ENCODE results near the gene ACSS1. TPM values are rescaled to one million over a fixed set of nuclear protein-coding genes. Genes with fewer than 3 reads are reported as not detected.
A peak's percentile ranks its signal among the peaks of the same experiment; 100 is the strongest.

ACSS1 gene
- total RNA-seq, 1 experiment from 2014 or later: 4.9 TPM

DNA sequence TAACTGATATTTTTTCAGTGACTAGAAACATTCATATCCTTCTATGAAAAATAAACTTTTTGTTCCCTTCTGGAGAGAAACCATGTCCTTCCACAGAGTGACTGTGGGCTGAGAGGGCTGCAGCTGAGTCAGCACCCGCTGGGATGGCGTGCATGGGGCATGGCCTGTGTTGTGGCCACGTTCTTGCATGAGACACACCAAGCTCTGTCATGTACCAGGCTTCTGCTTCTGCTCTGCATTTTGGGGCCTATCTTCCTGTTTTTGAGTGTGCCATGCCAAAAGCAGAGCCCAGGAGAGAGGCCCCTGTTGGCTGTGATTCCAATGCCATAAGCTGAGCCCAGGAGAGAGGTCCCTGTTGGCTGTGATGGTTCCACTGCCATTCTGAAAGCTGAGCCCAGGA lies 76.1 kb downstream of the ACSS1 start:
- H3K9me3 ChIP-seq (replicated peaks): no peaks in the 10 kb centered on the region
- peaks cover 51% of the 10 kb centered on the region for H3K36me3 ChIP-seq
- peak in 1 of 2 experiments; percentile 27 for DNase-seq (ENCODE audit: low read depth in 1 of 2, low spot score in 2 of 2)
- no peaks in the 10 kb centered on the region for H3K27me3 ChIP-seq (replicated peaks)
- no peaks in the 10 kb centered on the region for H3K4me1 ChIP-seq (replicated peaks)
- no peak overlapping the region for H3K4me3 ChIP-seq
- H3K27ac ChIP-seq: no peak overlapping the region

DNA sequence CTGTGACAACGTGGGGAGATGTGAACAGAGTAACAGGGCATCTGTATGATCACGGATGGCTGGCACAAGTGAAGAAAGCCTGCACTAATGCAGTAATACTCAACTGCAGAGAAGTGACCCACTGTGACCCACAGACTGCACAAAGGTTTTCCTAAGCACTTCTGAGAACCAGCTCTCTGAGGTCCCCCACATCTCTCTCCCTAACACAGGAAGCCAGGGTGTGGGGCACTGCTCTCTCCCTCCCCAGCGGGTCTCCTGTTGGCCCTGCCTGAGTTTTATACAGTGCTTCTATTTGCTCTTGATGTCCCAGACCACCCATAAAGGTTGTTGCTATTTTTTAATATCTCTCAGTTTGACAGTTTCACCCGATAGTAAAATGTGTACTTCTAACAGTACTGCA lies 76.7 kb downstream of the ACSS1 start:
- peaks cover 56% of the 10 kb centered on the region for H3K36me3 ChIP-seq
- no peak overlapping the region for H3K27ac ChIP-seq
- peak in 1 of 2 experiments; percentile 24 for DNase-seq (ENCODE audit: low read depth in 1 of 2, low spot score in 2 of 2)
- H3K27me3 ChIP-seq (replicated peaks): no peaks in the 10 kb centered on the region
- no peak overlapping the region for H3K4me3 ChIP-seq
- no peaks in the 10 kb centered on the region for H3K9me3 ChIP-seq (replicated peaks)
- no peaks in the 10 kb centered on the region for H3K4me1 ChIP-seq (replicated peaks)

DNA sequence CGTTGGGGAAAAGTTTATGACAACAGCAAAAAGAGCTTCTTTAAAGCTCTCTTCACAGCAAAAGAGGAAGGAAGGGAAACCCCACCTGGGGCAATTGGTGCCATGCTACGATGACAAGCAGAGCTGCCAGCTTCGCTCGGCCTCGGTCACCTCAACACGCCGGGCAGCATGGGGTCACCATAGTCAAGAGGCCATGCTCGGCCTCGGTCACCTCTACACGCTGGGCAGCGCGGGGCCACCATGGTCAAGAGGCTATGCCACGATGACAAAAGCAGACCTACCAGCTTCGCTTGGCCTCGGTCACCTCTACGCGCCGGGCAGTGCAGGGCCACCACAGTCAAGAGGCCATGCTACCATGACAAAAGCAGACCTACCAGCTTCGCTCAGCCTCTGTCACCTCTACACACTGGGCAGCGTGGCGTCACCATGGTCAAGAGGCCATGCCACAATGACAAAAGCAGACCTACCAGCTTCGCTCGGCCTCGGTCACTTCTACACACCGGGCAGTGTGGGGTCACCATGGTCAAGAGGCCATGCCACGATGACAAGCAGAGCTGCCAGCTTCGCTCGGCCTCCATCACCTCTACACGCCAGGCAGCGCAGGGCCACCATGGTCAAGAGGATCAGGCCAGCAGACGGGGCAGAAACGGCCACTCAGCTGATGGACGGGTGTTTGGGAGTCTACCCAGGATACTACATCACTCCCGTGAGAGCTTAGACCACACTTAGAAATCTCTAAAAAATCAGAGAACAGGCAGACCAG lies 77.5 kb downstream of the ACSS1 start:
- DNase-seq (ENCODE audit: low read depth in 1 of 2, low spot score in 2 of 2): peak in 1 of 2 experiments; percentile 35
- H3K4me1 ChIP-seq (replicated peaks): no peaks in the 10 kb centered on the region
- H3K36me3 ChIP-seq: peaks cover 61% of the 10 kb centered on the region
- no peak overlapping the region for H3K4me3 ChIP-seq
- no peaks in the 10 kb centered on the region for H3K27me3 ChIP-seq (replicated peaks)
- H3K27ac ChIP-seq: no peak overlapping the region
- no peaks in the 10 kb centered on the region for H3K9me3 ChIP-seq (replicated peaks)

DNA sequence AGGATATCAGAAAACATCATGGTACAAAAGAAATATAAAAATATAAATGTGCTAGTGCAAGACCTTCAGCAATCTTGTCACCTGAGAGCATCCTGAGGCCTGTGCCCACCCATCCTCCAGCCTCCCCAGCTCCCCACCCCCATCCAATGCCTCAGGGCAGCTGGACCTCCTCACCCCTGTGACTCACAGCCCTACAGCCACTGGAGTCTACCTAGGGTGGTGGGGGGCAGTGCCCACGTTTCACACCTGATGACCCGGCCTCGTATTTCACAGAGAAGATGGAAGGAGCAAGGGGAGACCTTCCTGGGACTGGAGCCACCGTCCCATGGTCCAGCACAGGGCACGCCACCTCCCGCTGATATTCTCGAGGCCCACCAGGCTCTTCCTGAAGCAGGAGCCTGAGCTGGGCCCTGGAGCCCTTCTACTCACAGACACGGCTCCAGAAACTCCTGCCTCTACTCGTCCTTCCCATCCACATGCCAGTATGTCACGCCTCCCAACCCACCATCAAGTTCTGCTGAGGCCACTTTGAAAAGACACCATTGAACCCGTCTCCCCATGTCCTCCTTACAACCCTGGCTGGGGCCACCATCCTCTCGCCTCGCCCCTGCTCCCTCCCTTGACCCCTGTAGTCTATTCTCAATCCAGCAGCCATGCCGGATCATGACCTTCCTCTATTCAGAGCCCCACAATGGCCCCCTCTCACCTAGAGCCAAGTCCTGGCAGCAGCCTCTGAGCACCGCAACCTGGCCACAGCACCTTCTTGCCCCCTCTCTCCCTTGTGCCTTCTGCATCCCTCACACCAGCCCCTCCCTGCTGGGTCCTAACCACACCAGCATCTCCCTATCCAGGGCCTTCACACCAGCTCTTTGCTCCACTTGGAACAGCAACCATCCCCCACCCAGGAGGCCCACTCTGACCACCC lies 78.6 kb downstream of the ACSS1 start:
- Histone ChIP-seq H3K9me3 (replicated peaks) (no peaks in the 10 kb centered on the region), H3K4me1 (replicated peaks) (no peaks in the 10 kb centered on the region), H3K36me3 (peaks cover 69% of the 10 kb centered on the region), H3K4me3 (no peak overlapping the region), H3K27me3 (replicated peaks) (no peaks in the 10 kb centered on the region), H3K27ac (no peak overlapping the region)
- DNase-seq (ENCODE audit: low read depth in 1 of 2, low spot score in 2 of 2): peak in 1 of 2 experiments; percentile 37

DNA sequence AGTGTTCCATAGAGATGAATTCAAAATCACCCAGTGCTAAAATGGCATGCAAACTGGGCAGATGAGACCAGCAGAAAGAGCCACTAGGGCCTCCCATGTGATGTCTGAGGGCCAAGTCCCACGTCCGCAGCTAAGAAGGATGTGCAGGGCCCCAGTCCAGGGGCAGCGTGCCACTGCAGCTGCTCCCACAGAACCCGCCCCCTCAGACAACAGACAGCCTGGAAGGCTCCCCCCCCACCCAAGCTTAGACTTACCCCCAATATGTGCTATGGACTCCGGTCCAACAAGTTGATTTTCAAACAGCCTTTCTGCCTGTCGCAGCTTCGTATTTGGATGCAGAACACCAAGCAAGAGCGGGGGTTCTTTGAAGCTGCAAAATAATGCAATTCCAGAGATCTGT lies 79.4 kb downstream of the ACSS1 start:
- DNase-seq (ENCODE audit: low read depth in 1 of 2, low spot score in 2 of 2): peak in 1 of 2 experiments; percentile 19
- peaks cover 66% of the 10 kb centered on the region for H3K36me3 ChIP-seq
- no peak overlapping the region for H3K4me3 ChIP-seq
- no peaks in the 10 kb centered on the region for H3K27me3 ChIP-seq (replicated peaks)
- no peaks in the 10 kb centered on the region for H3K4me1 ChIP-seq (replicated peaks)
- no peak overlapping the region for H3K27ac ChIP-seq
- no peaks in the 10 kb centered on the region for H3K9me3 ChIP-seq (replicated peaks)

DNA sequence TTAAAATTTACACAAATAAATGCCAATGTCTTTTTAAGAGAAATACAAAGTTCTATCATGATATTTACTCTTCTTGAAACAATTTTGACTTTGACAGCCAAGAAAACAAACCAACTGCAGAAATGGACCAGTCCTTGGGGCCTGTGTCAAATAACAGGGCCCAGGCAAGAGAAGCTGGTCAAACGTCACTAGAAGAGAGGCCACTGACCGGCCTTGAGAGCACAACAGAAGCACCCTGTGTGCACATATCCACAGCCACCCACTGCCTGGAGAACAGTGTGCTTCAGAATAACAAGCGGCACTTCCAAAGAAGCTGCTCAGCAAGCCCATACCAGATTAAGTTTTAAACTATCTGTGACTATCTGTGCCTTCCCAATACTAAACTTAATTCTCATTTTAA lies 80.1 kb downstream of the ACSS1 start:
- Histone ChIP-seq H3K4me3 (no peak overlapping the region), H3K27ac (no peak overlapping the region), H3K9me3 (replicated peaks) (no peaks in the 10 kb centered on the region), H3K27me3 (replicated peaks) (no peaks in the 10 kb centered on the region), H3K4me1 (replicated peaks) (no peaks in the 10 kb centered on the region), H3K36me3 (peaks cover 71% of the 10 kb centered on the region)
- DNase-seq (ENCODE audit: low read depth in 1 of 2, low spot score in 2 of 2): peak in 1 of 2 experiments; percentile 21

DNA sequence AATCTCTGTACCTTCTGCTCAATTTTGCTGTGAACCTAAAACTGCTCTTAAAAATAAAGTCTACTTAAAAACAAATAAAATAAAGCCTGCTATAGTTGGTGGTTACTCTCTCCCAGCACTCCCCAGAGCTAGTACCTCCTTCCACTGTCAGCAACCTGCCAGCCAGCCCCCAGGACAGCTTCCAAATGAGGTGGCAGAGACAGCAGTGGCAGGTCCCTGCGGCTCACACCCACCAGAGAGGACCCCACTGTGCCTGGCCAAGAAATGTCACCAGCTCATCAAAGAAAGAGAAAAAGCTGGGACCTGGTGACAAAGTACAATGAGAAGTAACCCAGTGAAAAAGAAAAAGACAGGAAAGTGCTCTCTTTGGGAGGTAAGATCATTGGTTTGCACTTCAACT lies 80.6 kb downstream of the ACSS1 start:
- Histone ChIP-seq H3K27ac (no peak overlapping the region), H3K27me3 (replicated peaks) (no peaks in the 10 kb centered on the region), H3K4me3 (no peak overlapping the region), H3K4me1 (replicated peaks) (no peaks in the 10 kb centered on the region), H3K36me3 (peaks cover 73% of the 10 kb centered on the region), H3K9me3 (replicated peaks) (no peaks in the 10 kb centered on the region)
- peak in 1 of 2 experiments; percentile 16 for DNase-seq (ENCODE audit: low read depth in 1 of 2, low spot score in 2 of 2)

DNA sequence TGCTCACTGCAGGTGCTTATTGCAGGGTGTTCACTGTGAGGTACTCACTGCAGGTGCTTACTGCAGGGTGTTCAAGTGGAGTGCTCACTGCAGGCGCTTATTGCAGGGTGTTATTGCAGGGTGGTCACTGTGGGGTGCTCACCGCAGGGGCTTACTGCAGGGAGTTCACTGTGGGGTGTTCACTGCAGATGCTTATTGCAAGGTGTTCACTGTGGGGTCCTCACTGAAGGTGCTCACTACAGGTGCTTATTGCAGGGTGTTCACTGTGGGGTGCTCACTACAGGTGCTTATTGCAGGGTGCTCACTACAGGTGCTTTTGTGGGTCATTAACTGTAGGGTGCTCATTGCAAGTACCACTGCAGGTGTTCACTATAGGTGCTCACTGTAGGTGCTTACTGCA lies 85.6 kb downstream of the ACSS1 start:
- Histone ChIP-seq H3K36me3 (peaks cover 69% of the 10 kb centered on the region), H3K27me3 (replicated peaks) (no peaks in the 10 kb centered on the region), H3K4me1 (replicated peaks) (no peaks in the 10 kb centered on the region), H3K4me3 (no peak overlapping the region), H3K27ac (no peak overlapping the region), H3K9me3 (replicated peaks) (no peaks in the 10 kb centered on the region)
- peak in 1 of 2 experiments; percentile 16 for DNase-seq (ENCODE audit: low read depth in 1 of 2, low spot score in 2 of 2)

DNA sequence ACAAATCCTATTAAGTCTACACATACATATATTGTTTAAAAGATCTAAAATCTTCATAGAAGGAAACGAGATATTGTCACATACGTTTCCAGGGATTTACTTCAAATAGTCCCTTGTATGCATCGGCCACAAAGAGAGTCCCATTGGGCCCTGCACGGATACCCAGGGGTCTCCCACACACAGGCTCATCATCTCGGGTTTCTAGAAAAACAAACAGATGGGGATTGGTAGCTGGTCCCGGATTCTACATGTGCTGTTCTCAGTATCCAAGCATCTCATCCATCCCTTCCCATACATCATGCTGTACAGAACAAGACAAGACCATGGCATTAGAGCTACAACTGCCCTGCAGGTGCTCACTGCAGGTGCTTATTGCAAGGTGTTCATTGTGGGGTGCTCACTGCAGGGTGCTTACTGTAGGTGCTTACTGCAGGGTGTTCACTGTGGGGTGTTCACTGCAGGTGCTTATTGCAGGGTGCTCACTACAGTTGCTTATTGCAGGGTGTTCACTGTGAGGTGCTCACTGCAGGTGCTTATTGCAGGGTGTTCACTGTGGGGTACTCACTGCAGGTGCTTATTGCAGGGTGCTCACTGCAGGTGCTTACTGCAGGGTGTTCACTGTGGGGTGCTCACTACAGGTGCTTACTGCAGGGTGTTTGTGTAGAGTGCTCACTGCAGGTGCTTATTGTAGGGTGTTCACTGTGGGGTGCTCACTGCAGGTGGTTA lies 86.4 kb downstream of the ACSS1 start:
- DNase-seq (ENCODE audit: low read depth in 1 of 2, low spot score in 2 of 2): no peak
- Histone ChIP-seq H3K9me3 (replicated peaks) (no peaks in the 10 kb centered on the region), H3K4me1 (replicated peaks) (no peaks in the 10 kb centered on the region), H3K36me3 (peaks cover 67% of the 10 kb centered on the region), H3K27ac (no peak overlapping the region), H3K4me3 (no peak overlapping the region), H3K27me3 (replicated peaks) (no peaks in the 10 kb centered on the region)

DNA sequence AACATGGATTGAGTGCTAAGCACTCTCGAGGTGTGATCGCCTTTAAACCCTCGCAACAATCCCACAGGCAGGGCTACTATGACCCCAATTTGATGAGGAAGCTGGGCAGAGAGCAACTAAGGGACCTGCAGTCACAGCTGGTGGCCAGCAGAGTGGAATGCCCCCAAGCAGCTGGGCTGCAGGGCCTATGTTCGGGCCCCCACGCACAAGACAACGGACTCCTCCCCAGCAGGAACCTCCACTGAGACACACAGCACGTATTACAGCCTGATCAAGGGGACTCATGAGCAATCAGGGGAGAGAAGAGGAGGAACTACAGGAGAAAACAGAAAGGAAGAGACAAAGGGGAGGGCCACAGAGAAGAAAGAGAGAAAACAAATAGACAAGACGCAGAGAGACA lies 87.2 kb downstream of the ACSS1 start:
- Histone ChIP-seq H3K4me1 (replicated peaks) (no peaks in the 10 kb centered on the region), H3K4me3 (no peak overlapping the region), H3K27ac (no peak overlapping the region), H3K36me3 (peaks cover 65% of the 10 kb centered on the region), H3K9me3 (replicated peaks) (no peaks in the 10 kb centered on the region), H3K27me3 (replicated peaks) (no peaks in the 10 kb centered on the region)
- DNase-seq (ENCODE audit: low read depth in 1 of 2, low spot score in 2 of 2): peak in 1 of 2 experiments; percentile 34

DNA sequence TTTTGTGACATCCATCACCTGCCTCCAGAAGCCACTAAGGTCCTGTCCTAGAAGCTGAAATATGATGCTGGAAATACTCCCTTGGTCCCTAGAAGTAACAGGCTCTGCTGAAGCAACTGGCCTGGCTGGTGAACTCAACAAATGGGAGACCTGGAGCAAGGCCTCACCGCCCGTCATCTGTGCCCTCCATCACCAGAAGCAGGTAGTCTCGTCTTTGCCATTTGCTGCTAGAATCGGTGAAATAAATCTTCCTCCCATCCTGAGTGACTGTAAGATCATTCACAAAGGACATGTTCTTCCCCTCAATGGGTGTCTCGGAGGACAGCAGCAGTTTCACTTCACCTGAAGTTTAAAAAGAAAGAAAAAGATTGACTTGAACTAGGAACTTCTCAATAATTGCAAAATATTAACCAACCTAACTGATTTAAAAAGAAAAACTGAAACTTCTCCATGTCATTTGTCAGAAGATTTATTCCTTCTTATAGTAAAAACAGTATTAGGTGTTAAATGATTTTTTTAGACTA lies 87.8 kb downstream of the ACSS1 start:
- H3K9me3 ChIP-seq (replicated peaks): no peaks in the 10 kb centered on the region
- H3K27ac ChIP-seq: no peak overlapping the region
- no peaks in the 10 kb centered on the region for H3K27me3 ChIP-seq (replicated peaks)
- no peak overlapping the region for H3K4me3 ChIP-seq
- no peak for DNase-seq (ENCODE audit: low read depth in 1 of 2, low spot score in 2 of 2)
- peaks cover 69% of the 10 kb centered on the region for H3K36me3 ChIP-seq
- no peaks in the 10 kb centered on the region for H3K4me1 ChIP-seq (replicated peaks)

DNA sequence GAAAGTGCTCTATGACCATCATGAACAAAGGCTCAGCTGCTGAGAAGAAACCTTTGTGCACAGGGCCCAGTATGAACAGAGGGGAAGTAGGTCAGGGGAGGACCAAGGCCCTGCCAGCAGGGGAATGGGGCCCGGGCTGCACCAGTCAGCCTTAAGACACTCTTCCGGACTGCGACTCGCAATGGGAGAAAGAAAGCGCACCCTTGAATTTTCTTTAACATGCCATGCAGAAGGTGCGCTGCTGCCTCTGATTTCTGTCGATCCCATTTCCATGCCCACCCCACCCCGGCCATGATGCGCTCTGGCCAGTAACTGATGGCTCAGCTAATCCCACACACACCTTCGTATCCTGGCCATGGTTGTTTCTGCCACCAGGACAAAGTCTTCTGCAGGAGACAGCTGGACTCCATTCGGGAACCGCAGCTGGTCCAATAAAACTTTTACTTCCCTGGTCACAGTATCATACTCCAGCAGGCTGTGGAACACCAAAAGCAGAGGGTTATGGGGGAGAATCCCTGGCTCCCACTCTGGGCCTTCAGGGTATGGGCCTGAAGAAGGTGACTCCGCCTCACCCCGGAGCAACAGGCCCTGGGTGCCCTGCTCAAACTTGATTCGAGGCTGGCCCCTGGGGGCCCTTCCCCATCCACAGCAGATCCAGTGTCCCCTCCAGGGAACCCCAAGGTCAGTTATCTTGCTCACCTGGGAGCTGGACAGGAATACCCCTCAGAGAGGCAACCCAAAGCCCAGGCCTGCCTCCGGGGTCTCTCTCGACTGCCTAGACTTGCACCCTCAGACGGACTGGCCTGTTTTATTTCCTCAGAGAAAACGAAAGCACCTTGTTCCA lies 88.5 kb downstream of the ACSS1 start:
- H3K4me3 ChIP-seq: no peak overlapping the region
- H3K9me3 ChIP-seq (replicated peaks): no peaks in the 10 kb centered on the region
- H3K4me1 ChIP-seq (replicated peaks): no peaks in the 10 kb centered on the region
- peaks cover 64% of the 10 kb centered on the region for H3K36me3 ChIP-seq
- H3K27ac ChIP-seq: no peak overlapping the region
- no peaks in the 10 kb centered on the region for H3K27me3 ChIP-seq (replicated peaks)
- peak in 1 of 2 experiments; percentile 32 for DNase-seq (ENCODE audit: low read depth in 1 of 2, low spot score in 2 of 2)

Data from SJSA1 (cell line).